GM12891 (cell line): ENCODE data around the gene HS1BP3.

Experiments
- PAX5 ChIP-seq: IDR thresholded peaks from 2 replicates; pipeline ENCODE4 v1.6.1; 2011; ENCODE audit warnings: low read length, moderate library complexity, mild to moderate bottlenecking; ENCODE audit not compliant: insufficient read depth, severe bottlenecking
- POLR2A ChIP-seq: IDR thresholded peaks from 2 replicates; pipeline ENCODE4 v1.6.1; 2011; ENCODE audit warnings: low read depth, low read length, control low read depth
- POLR2AphosphoS5 ChIP-seq: IDR thresholded peaks from 2 replicates; pipeline ENCODE4 v1.6.1; 2011; ENCODE audit warnings: low read depth, low read length, control low read depth
- POU2F2 ChIP-seq: IDR thresholded peaks from 2 replicates; pipeline ENCODE4 v1.6.1; 2011; ENCODE audit warnings: low read depth, mild to moderate bottlenecking, control low read depth, low read length, moderate library complexity
- TAF1 ChIP-seq: IDR thresholded peaks from 2 replicates; pipeline ENCODE4 v1.6.1; 2011; ENCODE audit warnings: low read depth, low read length, control low read depth

DNA sequence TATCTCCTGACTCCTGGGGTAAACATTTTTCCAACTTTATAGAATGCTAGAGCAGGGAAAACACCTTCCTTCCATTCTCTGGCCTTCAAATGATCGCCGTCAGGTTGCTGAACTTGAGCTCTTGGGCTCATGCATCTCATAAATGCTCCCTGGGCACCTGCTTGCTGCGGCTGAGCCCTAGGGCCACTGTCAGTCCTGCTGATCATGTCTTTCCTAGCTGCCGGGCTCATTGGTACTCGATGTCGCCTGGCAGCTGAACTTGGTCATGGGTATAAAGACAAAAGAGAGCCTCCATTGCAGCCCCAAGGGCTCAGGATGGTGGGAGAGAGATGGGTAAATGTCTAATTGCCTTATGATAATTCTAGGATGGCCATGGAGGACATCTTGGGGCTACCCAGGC, 80.6 kb downstream of the HS1BP3 start:
- no peak for TF ChIP-seq POLR2AphosphoS5
- TF ChIP-seq TAF1, result no peak
- no peak for TF ChIP-seq POLR2A
- TF ChIP-seq POU2F2, result no peak
- TF ChIP-seq PAX5, result no peak
